GM19463 (cell line): ENCODE results near the gene SLC24A4.

Source experiments
- ATAC-seq: cut with Tn5 transposase; IDR thresholded peaks from one replicate; pipeline ENCODE4 v1.9.1; 2021; ENCODE audit warnings: mild to moderate bottlenecking, moderate library complexity; ENCODE audit not compliant: unreplicated experiment

SLC24A4 gene

DNA sequence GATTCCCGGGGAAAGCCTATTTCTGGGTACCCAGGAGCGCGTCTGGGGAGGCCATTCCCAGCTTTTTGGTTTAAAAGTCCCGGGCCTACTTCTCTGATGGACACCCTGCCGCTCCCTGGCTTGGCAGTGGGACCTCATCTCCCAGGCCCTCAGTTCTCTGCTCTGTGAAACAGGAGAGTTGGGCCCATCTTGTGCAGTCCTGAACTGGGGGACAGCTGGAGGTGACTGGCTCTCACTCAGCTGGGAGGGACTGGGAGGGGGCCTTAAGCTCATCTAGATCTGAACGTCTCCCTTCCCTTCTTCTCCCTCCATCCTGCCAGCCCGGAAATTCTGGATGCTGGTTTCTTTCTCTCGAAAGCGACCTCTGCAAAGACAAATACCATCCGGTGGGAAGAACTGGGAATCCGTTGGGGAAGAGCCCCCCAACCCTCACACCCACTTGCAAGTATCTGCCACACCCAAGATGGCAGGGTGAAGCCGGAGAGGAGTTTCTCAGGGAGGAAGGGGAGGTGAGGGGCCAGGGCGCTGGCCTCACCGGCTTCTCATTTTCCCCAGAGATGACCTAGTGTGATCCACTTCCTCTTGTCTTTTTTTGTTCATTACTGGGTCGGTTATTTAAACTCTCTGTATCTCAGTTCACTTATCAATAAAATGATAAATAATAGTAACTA lies 192.0 kb downstream of the SLC24A4 start:
- ATAC-seq, result no peak

- no peak for ATAC-seq
Observed at GRCh38 chr14:92515546-92516343, 192.8 kb downstream of the SLC24A4 start.

DNA sequence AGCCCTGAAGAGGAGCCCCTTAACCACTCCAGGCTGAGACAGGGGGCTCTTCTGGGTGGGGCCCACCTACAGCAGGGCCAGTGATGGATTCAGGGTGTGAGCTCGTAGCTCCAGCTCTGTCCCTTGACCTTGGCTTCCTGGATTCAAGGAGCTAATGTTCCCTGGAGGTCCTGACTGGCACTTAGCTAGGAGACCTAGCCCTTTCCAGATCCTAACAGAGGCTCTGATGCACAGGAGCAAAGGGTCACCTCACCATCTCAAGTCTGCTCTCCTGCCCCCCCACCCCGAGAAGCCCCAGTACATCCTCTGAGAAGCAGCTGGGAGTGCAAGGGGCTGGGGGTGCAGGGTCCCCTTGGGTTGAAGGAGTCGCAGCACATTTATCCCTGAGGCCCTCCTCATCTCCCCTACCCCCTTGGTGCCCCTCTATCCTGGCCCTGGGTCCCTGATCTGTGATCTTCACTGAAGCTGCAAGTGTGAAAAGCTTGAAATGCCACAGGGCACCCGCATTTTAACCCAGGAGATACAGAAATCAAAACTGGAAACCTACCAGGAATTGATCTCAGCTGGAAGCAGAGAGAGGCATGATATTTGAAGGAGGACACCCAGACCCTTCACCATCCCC lies 193.5 kb downstream of the SLC24A4 start:
- no peak for ATAC-seq

- no peak for ATAC-seq
Observed at GRCh38 chr14:92516966-92517506, 194.1 kb downstream of the SLC24A4 start.

GRCh38 chr14:92517761-92518160 lies 194.8 kb downstream of the SLC24A4 start:
- ATAC-seq, result no peak

DNA sequence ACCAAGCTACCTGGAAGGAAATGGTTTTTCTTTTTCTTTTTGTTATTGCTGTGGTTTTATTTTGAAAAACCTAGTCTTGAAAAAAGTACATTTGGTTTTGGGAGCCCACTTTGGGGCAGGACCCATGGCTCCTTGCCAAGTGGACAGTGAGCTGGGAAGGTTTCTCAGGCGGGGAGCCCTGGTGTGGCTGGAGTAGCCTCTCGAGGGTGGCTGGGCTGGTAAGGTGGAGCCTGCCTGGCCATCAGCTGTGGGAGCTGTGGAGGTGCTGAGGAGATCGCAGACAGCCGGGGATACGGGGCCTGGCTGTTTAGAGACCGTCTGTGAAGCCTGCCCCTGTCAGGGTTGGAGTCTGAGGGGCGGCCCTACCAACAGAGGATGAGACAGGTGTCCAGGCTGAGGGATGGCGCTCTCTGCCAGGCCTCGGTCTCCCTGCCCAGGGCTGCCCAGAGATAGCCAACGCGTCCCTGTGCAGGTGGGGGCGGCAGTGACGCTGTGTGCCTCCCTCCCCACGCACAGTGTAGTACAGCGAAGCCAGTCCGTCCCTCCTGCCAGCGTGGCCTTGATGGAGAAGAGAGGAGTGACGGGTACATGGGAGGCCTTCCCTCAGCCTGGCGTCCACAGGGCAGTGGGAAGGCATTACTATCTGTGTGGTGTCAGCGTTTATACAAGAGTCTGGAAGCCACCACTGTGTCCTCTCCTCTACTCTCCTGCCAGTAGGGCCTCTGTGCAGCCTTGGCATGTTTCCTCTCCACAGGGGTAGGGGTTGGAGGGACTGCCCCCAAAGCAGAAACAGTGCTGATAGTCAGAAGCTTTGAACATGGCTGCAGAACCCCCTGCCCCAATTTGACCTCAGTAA lies 196.5 kb downstream of the SLC24A4 start:
- ATAC-seq, result no peak

DNA sequence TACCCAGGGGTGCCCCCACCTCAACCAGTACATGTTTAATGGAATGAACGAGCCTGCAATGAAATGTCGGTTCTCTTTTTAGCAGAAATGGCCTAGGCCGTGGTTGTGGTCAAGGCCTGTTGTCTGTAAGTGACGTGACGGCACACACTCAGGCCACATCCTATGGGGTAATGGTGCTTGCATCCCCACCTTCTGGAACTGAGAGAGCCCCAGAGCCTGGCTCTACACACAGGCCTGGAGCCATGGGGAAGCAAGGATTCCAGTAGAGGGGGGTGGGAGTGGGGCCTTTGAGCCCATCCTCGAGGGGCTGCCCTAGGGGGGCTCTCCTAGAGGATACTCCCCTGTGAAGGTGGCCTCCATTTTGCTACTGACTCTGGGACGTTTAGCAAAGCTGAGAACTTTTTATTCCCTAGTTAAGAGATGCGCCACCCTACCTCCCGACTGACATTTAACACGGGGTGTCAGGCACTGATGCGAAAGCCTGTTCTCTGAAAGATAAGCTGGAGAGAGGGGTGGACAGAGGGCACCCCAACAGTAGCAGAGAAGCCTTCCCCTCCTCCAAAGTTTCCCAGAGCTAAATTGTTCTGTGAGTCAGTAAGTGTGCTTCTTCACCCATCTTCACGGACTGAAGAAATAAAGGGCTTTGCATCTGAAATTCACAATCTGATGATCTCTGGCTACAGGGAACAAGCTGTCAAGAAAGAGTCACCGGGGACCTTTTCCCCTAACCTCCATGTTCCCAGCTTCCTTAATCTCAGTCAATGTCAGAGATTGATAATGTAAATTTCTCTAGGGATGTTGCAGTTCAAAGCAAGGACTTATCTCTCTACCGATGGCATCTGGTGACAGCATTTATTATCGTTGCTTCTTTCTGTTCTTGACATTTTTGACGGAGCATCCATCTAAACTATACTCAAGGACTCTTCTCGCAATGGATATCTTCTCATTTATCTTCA lies 197.4 kb downstream of the SLC24A4 start:
- ATAC-seq, result peak; percentile 54

GRCh38 chr14:92521058-92521415 lies 198.1 kb downstream of the SLC24A4 start:
- ATAC-seq, result no peak

DNA sequence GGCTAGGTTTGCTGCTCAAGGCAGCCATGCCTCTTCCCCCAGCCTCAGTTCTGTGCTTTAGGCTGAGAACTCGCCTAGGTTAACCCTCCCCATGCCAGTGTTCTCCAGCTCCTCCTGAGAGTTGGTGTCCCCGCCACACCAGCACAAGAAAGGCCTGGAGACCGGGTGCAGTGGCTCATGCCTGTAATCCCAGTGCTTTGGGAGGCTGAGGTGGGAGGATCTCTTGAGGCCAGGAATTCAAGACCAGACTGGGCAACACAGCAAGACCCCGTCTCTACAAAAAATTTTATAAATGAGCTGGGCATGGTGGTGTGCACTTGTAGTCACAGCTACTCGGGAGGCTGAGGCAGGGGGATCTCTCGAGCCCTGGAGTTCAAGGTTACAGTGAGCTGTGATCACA lies 200.8 kb downstream of the SLC24A4 start:
- ATAC-seq, result no peak

DNA sequence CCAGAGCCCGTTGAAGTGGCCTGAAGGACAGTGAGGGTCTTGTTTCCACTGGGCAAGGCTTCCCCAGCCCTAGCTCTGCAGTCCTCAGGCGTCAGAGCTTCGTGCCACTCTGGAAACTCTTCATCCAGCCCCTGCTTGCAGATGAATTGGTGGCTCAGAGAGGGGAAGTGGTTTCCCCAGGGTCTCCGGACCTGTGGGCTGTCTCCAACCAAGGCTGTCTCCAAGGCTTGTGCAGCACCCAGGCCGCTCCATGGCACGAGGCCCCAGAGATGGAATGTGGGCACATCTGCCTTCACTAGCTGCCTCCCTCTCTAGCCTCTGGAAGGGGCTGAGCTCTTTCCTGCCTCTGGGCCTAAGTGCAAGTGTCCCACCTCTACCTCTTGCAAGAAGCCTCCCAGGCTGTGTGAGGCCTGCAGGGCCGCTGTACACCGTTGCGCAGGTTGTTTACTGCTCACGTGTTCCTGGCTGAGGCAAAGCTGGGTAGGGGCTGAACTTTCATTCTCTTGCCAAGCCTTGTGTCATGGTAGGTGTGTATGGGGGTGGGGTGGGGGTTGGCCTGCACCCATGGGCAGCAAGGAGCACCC lies 201.7 kb downstream of the SLC24A4 start:
- ATAC-seq, result no peak

DNA sequence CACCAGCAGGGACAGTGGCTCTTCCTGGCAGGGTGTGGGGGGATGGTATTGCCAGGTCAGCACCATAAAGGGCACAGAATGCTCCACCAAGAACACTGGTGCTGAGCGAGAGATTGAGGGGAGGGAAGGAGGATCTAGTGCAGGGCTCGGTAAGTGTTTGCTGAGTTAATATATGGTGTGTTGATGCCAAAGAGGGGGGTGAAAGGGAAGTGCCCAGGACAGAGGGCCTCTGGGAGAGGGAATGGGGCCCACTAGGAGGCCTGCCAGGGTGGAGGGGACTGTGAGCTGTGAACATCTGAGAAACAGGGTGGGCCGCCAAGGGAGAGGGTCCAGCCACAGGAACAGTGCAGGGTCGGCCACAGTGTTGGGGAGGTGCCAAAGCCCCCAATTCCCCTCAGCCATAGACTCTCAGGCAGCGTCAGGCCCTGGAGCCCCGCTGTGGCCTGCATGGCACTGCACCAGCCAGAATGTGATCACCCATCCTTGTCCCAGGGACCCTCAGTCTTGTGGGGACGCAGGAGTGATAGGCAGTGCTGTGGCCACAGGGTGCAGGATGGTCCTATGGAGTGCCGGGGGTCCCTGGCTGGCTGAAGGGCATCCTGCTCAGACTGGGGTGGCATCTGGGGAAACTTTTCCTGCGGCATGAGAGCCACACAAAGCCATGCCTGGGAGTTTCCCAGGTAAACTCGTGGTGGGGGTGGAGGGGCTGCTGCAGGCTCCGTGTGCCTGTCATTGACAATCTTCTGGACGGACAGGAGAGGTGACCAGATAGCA lies 202.5 kb downstream of the SLC24A4 start:
- ATAC-seq, result no peak

GRCh38 chr14:92527721-92528120 lies 204.8 kb downstream of the SLC24A4 start:
- ATAC-seq, result no peak

GRCh38 chr14:92528486-92529100 lies 205.6 kb downstream of the SLC24A4 start:
- ATAC-seq, result no peak

DNA sequence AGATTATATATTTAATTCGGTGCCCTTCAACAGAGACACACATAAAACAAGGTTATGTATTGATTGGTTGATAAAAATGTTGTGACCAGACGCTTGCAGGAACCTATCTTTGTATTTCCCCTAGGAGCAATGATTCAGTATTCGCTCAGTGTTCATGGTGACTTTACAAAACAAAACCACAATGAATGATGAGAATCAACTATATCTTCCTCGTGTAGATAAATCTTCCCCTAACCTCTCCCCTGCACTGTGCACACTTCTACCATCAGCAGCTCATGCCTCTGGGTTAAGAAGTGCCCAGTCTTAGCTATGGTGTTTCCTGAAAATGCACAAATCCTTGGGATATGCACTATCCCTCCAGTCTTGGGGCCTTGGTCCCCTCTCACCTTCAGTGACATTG lies 206.9 kb downstream of the SLC24A4 start:
- no peak for ATAC-seq

DNA sequence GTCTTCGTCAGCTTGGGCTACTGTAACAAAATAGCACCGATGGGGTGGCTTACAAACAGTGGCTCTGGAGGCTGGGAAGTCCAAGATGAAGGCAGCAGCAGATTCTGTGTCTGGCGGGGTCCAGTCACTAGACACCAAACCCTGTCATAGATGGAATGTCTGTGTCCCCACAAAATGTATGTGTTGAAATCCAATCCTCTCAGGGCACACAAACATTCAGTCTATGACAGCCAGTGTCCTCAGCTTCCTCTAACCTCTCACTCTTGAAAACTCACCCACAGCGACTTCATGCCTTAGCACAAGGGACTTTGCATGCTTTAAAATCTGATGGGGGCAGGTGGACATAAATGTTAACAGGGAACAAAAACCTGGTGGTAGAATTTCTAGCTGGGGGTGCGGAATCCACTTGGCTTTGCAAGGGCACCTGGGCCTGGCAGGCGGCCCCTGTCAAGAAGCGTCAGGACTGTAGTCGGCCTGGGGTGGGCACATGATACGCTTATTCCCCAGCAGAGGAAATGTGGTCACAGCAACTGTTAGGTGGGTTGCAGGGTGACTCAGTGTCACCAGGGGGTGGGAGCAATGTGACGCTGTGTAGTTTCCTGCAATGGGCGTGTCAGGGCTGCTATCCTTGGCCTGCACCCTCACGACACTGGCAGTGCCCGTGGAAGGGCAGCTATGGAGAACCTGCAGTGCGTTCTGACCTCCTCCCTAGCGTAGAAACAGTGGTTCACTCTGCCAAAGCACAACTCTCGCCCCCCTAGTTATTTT lies 208.3 kb downstream of the SLC24A4 start:
- ATAC-seq, result no peak

GRCh38 chr14:92532490-92533163 lies 209.7 kb downstream of the SLC24A4 start:
- ATAC-seq, result no peak
